ENCODE results near the gene INTS11.

The INTS11 gene

DNA sequence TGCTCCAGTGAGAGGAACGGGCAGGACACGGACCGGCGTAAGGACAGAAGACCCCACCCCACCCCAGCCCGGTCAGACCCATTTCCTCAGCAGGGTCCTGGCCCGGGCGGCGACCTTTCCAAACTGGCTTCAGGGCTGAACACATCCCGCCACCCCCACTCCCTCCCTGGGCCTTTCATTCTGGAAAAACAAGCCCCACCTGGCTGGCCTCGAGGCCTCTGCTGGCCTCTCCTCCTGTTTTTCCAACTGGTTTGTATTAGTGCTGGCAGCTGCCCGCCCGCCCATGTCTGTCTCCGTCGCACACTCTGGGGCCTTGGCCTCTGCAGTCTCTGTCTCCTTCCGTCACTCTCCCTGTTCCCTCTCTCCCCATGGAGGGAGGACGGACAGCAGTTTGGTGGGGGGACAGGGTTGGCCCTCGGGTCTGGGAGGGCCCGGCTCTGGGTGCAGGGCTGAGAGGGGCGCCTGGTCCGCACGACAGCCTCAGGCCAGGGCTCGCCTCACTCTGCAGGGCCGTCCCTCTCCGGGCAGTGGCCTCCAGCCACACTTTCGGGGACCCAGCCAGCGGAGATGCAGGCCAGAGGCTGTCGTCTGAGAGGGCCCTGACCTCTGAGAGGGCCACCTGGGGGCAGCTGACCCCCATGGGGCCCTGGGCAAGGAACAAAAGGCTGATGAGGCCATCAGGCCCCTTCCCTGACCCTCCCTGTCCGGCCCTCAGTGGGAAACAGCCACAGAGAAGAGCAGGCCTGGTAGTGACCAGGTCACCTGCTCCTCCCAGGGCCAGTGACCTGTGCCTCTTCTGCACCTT lies 35.4 kb upstream of the INTS11 start:
- Histone ChIP-seq H3K4me1 (ENCODE audit: control insufficient read depth, insufficient read depth, low read length) (no peaks in the 10 kb centered on the region), H3K9me3 (ENCODE audit: control insufficient read depth, insufficient read depth, low read depth, low read length) (no peaks in the 10 kb centered on the region), H3K27ac (ENCODE audit: extremely low read depth, low read depth, low read length) (no peak overlapping the region), H3K4me3 (ENCODE audit: low read depth, low read length) (no peak overlapping the region), H3K36me3 (ENCODE audit: control insufficient read depth in 2 of 2, insufficient read depth in 1 of 2, low read length in 2 of 2) (no peaks in the 10 kb centered on the region)
- TF ChIP-seq ZNF416 (tag by site-specific recombination; IDR thresholded peaks at IDR 0.05) (no peak), ZNF354C (tag by site-specific recombination; IDR thresholded peaks at IDR 0.05; ENCODE audit: borderline replicate concordance, low read depth) (no peak), ZNF555 (tag by site-specific recombination; conservative IDR thresholded peaks at IDR 0.05) (no peak), ZNF629 (tag by site-specific recombination; IDR thresholded peaks at IDR 0.05) (no peak), ZNF184 (tag by site-specific recombination; IDR thresholded peaks at IDR 0.05) (no peak), ZNF596 (tag by site-specific recombination; IDR thresholded peaks at IDR 0.05) (no peak), ZNF341 (tag by site-specific recombination; IDR thresholded peaks at IDR 0.05; ENCODE audit: low read depth) (no peak), ZFHX2 (tag by site-specific recombination; conservative IDR thresholded peaks at IDR 0.05) (peak; percentile 34; the same call in 1 of the 2 replicates), EGR2 (tag by site-specific recombination; IDR thresholded peaks at IDR 0.05; ENCODE audit: low read depth) (peak; percentile 57), GLI2 (tag by site-specific recombination; IDR thresholded peaks at IDR 0.05; ENCODE audit: borderline replicate concordance, low read depth) (no peak), OVOL3 (tag by site-specific recombination; IDR thresholded peaks at IDR 0.05) (no peak), ZNF292 (tag by site-specific recombination; IDR thresholded peaks at IDR 0.05; ENCODE audit: borderline replicate concordance, low read depth) (no peak), ZNF664 (tag by site-specific recombination; IDR thresholded peaks at IDR 0.05) (no peak)
- TF ChIP-seq, protein P1, sequence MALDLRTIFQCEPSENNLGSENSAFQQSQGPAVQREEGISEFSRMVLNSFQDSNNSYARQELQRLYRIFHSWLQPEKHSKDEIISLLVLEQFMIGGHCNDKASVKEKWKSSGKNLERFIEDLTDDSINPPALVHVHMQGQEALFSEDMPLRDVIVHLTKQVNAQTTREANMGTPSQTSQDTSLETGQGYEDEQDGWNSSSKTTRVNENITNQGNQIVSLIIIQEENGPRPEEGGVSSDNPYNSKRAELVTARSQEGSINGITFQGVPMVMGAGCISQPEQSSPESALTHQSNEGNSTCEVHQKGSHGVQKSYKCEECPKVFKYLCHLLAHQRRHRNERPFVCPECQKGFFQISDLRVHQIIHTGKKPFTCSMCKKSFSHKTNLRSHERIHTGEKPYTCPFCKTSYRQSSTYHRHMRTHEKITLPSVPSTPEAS (tag by site-specific recombination; IDR thresholded peaks at IDR 0.05), result no peak
- TF ChIP-seq, protein P2, sequence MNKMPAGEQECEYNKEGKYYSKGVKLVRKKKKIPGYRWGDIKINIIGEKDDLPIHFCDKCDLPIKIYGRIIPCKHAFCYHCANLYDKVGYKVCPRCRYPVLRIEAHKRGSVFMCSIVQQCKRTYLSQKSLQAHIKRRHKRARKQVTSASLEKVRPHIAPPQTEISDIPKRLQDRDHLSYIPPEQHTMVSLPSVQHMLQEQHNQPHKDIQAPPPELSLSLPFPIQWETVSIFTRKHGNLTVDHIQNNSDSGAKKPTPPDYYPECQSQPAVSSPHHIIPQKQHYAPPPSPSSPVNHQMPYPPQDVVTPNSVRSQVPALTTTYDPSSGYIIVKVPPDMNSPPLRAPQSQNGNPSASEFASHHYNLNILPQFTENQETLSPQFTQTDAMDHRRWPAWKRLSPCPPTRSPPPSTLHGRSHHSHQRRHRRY (tag by site-specific recombination; IDR thresholded peaks at IDR 0.05), result no peak
- TF ChIP-seq, protein P3, sequence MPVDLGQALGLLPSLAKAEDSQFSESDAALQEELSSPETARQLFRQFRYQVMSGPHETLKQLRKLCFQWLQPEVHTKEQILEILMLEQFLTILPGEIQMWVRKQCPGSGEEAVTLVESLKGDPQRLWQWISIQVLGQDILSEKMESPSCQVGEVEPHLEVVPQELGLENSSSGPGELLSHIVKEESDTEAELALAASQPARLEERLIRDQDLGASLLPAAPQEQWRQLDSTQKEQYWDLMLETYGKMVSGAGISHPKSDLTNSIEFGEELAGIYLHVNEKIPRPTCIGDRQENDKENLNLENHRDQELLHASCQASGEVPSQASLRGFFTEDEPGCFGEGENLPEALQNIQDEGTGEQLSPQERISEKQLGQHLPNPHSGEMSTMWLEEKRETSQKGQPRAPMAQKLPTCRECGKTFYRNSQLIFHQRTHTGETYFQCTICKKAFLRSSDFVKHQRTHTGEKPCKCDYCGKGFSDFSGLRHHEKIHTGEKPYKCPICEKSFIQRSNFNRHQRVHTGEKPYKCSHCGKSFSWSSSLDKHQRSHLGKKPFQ (tag by site-specific recombination; IDR thresholded peaks at IDR 0.05), result no peak
- TF ChIP-seq, protein P4, sequence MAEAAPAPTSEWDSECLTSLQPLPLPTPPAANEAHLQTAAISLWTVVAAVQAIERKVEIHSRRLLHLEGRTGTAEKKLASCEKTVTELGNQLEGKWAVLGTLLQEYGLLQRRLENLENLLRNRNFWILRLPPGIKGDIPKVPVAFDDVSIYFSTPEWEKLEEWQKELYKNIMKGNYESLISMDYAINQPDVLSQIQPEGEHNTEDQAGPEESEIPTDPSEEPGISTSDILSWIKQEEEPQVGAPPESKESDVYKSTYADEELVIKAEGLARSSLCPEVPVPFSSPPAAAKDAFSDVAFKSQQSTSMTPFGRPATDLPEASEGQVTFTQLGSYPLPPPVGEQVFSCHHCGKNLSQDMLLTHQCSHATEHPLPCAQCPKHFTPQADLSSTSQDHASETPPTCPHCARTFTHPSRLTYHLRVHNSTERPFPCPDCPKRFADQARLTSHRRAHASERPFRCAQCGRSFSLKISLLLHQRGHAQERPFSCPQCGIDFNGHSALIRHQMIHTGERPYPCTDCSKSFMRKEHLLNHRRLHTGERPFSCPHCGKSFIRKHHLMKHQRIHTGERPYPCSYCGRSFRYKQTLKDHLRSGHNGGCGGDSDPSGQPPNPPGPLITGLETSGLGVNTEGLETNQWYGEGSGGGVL (tag by site-specific recombination; IDR thresholded peaks at IDR 0.05), result 0 out of 2 replicates have a peak, but pooled peaks have one; percentile 13
- POLR2A ChIA-PET, result no interaction called here
- CTCF ChIA-PET, result interaction anchor here (0.5 kb wide), 1 partner anchor 8 kb away, joined by 3 read pairs; no protein-coding TSS in a partner anchor

DNA sequence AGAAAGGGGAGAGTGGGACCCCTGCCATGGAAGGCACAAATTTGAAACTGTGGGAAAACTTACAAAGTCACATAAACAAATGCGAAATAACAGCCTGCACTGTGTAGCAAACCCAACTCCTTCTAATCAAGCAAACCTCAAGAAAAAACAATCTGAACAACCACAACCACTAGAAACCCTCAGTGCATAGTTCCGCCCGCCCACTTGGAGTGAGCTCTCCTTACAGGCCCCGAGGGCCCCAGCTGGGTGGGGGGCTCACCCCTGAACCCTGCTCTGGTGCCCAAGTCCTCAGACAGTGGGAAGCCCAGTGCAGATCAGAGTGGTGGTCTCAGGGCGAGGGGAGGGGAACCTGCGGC lies 34.8 kb upstream of the INTS11 start:
- POLR2A ChIA-PET, result no interaction called here
- no peaks in the 10 kb centered on the region; the same call in 1 of the 2 replicates for H3K4me1 ChIP-seq (ENCODE audit: control insufficient read depth, insufficient read depth, low read length)
- no peak overlapping the region for H3K27ac ChIP-seq (ENCODE audit: extremely low read depth, low read depth, low read length)
- no peaks in the 10 kb centered on the region for H3K9me3 ChIP-seq (ENCODE audit: control insufficient read depth, insufficient read depth, low read depth, low read length)
- TF ChIP-seq KLF8 (tag by site-specific recombination; IDR thresholded peaks at IDR 0.05) (no peak), ZBTB48 (tag by site-specific recombination; IDR thresholded peaks at IDR 0.05) (no peak), ZNF23 (tag by site-specific recombination; IDR thresholded peaks at IDR 0.05; ENCODE audit: borderline replicate concordance) (no peak), ZNF10 (tag by site-specific recombination; IDR thresholded peaks at IDR 0.05) (no peak), ZFP3 (tag by site-specific recombination; IDR thresholded peaks at IDR 0.05; ENCODE audit: low read depth) (no peak), ZNF223 (tag by site-specific recombination; IDR thresholded peaks at IDR 0.05) (no peak), SALL2 (tag by site-specific recombination; IDR thresholded peaks at IDR 0.05; ENCODE audit: borderline replicate concordance) (no peak)
- TF ChIP-seq, protein P4 (tag by site-specific recombination; IDR thresholded peaks at IDR 0.05), result no peak
- H3K4me3 ChIP-seq (ENCODE audit: low read depth, low read length), result no peak overlapping the region
- CTCF ChIA-PET, result interaction anchor here (0.5 kb wide), 1 partner anchor 8 kb away, joined by 3 read pairs; no protein-coding TSS in a partner anchor
- no peaks in the 10 kb centered on the region for H3K36me3 ChIP-seq (ENCODE audit: control insufficient read depth in 2 of 2, insufficient read depth in 1 of 2, low read length in 2 of 2)

Measured in HEK293 (cell line).